Right cardiac atrium (tissue), 5 donors: ENCODE measurements around the gene ST3GAL4. TPM values are rescaled to one million over a fixed set of nuclear protein-coding genes. Genes with fewer than 3 reads are reported as not detected.

Experiments
- ATAC-seq, 2 donors: fragments of 200-7000 bp; cut with Tn5 transposase; one replicate each; pipeline versions ENCODE4 v1.8.0 to v1.9.1; 2020; ENCODE audit warnings: moderate library complexity in 2 of 2, mild to moderate bottlenecking in 1 of 2
- DNase-seq, 3 donors: peaks; one replicate each; pipeline ENCODE4 v3.0.0-alpha.2; 2020
- H3K27ac ChIP-seq: one replicate; pipeline ENCODE4 v1.5.1; 2013; ENCODE audit warnings: mild to moderate bottlenecking, low read length, control low read depth, moderate library complexity
- H3K27me3 ChIP-seq: one replicate; pipeline ENCODE4 v1.6.1; 2013; ENCODE audit not compliant: control insufficient read depth, insufficient read depth
- H3K4me1 ChIP-seq: one replicate; pipeline ENCODE4 v1.6.1; 2013; ENCODE audit warnings: low read length; ENCODE audit not compliant: control insufficient read depth, insufficient read depth
- H3K4me3 ChIP-seq: one replicate; pipeline ENCODE4 v1.5.1; 2013; ENCODE audit warnings: low read length, control low read depth
- H3K9me3 ChIP-seq: one replicate; pipeline ENCODE4 v1.6.1; 2013; ENCODE audit warnings: low read length; ENCODE audit not compliant: control insufficient read depth
- WGBS: extraction: QIAGEN DNeasy Blood & Tissue Kit; methylation state at CpG from one replicate; pipeline ENCODE4 v1.1.7; 2013; 5-methylcytosine and 5-hydroxymethylcytosine counted together
- intact Hi-C, 4 donors: fragments of 100-400 bp; cut with DNase I; formaldehyde crosslinking; loops; one replicate each; pipeline versions ENCODE4 v1.11.0 to v1.14.0; 2022 to 2023
- polyA plus RNA-seq: library from polyadenylated mRNA; stranded (reverse); fragments of 200-250 nt; gene quantifications from one replicate; pipeline ENCODE4 v1.2.3, GENCODE V29; 2013
- total RNA-seq, 4 donors: library from RNA; stranded (reverse); fragmentation: NEBNext Ultra II Directional; extraction: Animal tissue kit (Norgen Biotek cat#: 25700); gene quantifications; one replicate each; pipeline ENCODE4 v1.2.1, GENCODE V29; 2021
- donor health status: healthy with polysubstance abuse.
- donor health status: DM: no; HTN: yes; CAD: no.
- donor health status: DM: no; HTN: no; CAD: no.
- donor health status: DM: no; HTN: yes; CAD: no; lungs with severe emphysema.
- donor health status: DM: yes; HTN: yes; CAD: no.

ST3GAL4 gene
- total and polyA plus RNA-seq, 5 donors = 57.3 to 96.9 (median 62.1) TPM

- peaks cover 23% of the 10 kb centered on the region for H3K4me1 ChIP-seq
- no peak overlapping the region for H3K4me3 ChIP-seq
- no peaks in the 10 kb centered on the region for H3K27me3 ChIP-seq
- 71% methylated on average over 30 of the region's 30 CpGs for WGBS
- DNase-seq = peak in 1 of 3 donors; percentile 74
- ATAC-seq = peak in 1 of 2 donors; percentile 17
- no peak overlapping the region for H3K27ac ChIP-seq
- no peaks in the 10 kb centered on the region for H3K9me3 ChIP-seq
- intact Hi-C loops = loop anchor here in 2 of 4 donors (5.0 to 10.0 kb wide), 2 partner anchors 110 to 112 kb away; no protein-coding TSS in a partner anchor
Measured at GRCh38 chr11:126424471-126425039, 69.1 kb downstream of the ST3GAL4 start.

GRCh38 chr11:126426106-126426505 lies 70.6 kb downstream of the ST3GAL4 start:
- ATAC-seq (no peak), DNase-seq (no peak)
- Histone ChIP-seq H3K27ac (no peak overlapping the region), H3K4me1 (peaks cover 22% of the 10 kb centered on the region), H3K27me3 (no peaks in the 10 kb centered on the region), H3K9me3 (no peaks in the 10 kb centered on the region), H3K4me3 (no peak overlapping the region)
- intact Hi-C loops = loop anchor here in 1 of 4 donors (10.0 kb wide), 1 partner anchor 111 kb away; no protein-coding TSS in a partner anchor
- 84% methylated on average over 3 of the region's 3 CpGs for WGBS

DNA sequence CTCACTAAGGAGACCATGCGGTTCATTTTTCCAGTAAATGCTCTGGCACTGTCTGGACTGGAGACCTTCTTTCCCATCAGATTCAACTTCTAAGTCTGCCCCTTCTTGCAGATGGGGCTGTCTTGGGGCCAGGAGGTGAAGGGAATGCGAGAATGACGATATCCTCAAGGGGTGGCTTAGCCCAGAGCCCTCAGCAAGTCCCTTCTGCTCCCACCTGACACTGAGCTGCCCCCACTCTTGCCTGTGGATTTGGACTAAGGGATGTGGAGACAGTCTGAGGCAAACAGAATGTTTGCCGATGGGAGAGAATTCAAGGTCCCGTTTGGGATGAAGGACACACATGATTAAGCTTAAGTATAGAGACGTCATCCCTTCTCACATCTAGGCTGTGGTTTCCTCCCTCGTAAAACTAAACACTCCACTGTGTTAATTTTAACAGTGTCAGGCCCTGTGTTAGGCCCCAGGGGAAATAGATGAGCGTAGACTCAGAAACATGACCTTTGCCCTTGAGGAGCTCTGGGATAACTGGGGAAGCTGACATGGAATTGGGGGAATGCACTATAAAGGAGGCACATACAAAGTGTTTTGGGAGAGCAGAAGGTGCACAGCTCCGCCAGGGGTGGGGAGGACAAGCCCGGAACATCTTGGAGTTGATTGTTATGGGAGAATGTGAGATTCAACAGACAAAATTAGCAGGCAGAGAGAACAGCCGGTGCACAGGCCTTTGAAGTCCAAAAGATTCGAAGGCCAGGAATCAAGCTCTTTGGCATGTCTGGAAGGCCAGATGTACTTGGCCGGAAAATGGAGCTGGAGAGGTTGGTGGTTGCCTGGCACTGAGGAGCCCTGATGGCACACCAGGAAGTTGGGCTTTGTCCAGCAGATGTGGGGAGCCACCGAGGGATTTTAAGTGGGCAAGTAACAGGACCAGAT lies 71.6 kb downstream of the ST3GAL4 start:
- intact Hi-C loops = loop anchor here in 1 of 4 donors (10.0 kb wide), 1 partner anchor 112 kb away; no protein-coding TSS in a partner anchor
- H3K9me3 ChIP-seq = no peaks in the 10 kb centered on the region
- H3K4me3 ChIP-seq = no peak overlapping the region
- DNase-seq (peak in 2 of 3 donors; percentile 46 to 68), ATAC-seq (no peak)
- H3K27me3 ChIP-seq = no peaks in the 10 kb centered on the region
- 50% methylated on average over 14 of the region's 14 CpGs for WGBS
- H3K27ac ChIP-seq = peak overlapping the region; percentile 79
- H3K4me1 ChIP-seq = peaks cover 24% of the 10 kb centered on the region

- no peaks in the 10 kb centered on the region for H3K27me3 ChIP-seq
- H3K9me3 ChIP-seq = no peaks in the 10 kb centered on the region
- ATAC-seq (no peak), DNase-seq (peak in 1 of 3 donors; percentile 20)
- WGBS = 86% methylated on average over 10 of the region's 10 CpGs
- H3K4me1 ChIP-seq = peaks cover 19% of the 10 kb centered on the region
- peak overlapping the region; percentile 51 for H3K27ac ChIP-seq
- H3K4me3 ChIP-seq = no peak overlapping the region
- intact Hi-C loops = no loop called here
Measured at GRCh38 chr11:126430581-126431335, 75.3 kb downstream of the ST3GAL4 start.

DNA sequence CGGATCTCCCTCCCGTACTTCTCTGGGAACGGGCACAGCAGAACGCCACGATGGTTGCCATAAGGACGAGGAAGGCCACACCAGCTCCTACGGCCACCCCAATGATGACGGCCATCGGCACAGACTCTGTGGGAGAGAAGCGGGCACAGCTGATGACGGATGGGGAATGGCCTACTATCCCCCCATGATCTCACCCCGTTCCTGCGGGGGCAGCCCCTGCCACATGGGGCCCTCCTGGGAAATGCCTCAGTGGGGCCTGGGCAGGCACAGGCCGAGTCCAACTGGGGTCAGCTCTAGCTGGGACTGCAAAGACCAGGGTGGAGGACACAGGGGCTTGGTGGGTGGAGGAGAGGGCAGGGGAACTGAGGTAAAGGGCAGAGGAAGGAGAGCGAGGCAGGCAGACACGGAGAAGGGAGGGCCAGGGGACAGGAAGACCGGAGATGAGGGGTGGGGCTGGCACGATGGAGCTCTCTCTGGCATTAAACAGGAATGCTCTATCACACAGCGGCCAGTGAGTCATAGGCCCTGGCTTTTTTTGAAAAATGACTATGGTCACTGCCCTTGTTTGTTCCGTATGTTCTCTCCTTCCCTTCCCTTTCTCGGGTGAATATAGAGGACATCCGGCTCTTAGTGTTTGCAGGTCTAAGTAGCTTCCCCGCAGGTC lies 76.0 kb downstream of the ST3GAL4 start:
- H3K27me3 ChIP-seq = no peaks in the 10 kb centered on the region
- H3K27ac ChIP-seq = peak overlapping the region; percentile 96
- H3K4me1 ChIP-seq = peaks cover 19% of the 10 kb centered on the region
- ATAC-seq = peak; percentile 77 to 85
- peak; percentile 88 to 92 (median 88) for DNase-seq
- no peak overlapping the region for H3K4me3 ChIP-seq
- intact Hi-C loops = no loop called here
- no peaks in the 10 kb centered on the region for H3K9me3 ChIP-seq
- 67% methylated on average over 23 of the region's 23 CpGs for WGBS

DNA sequence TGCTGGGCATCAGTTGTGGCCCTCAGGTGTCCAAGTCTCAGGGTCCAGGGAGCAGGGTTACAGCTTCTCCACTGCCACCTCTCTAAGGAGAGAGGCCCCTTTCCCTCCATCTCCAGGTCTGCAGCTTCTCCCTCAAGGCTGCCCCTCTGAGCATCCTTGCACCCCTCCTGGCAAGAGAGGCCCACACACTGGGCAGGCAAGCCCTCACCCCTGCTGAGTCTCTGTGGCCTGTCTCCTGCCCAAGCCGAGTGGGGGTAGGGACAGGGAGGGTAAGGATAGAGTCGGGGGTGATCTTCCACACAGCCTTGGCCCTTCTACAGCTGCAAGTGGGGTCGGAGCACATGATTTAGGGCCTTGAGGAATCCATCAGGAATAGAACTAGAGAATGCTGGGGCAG lies 76.6 kb downstream of the ST3GAL4 start:
- Histone ChIP-seq H3K27me3 (no peaks in the 10 kb centered on the region), H3K4me1 (peaks cover 17% of the 10 kb centered on the region), H3K4me3 (no peak overlapping the region), H3K27ac (peak overlapping the region; percentile 96), H3K9me3 (no peaks in the 10 kb centered on the region)
- intact Hi-C loops = no loop called here
- 56% methylated on average over 3 of the region's 3 CpGs for WGBS
- peak in 1 of 3 donors; percentile 65 for DNase-seq
- peak; percentile 1 to 9 for ATAC-seq

- Histone ChIP-seq H3K9me3 (no peaks in the 10 kb centered on the region), H3K4me3 (no peak overlapping the region), H3K27ac (peak overlapping the region; percentile 96), H3K27me3 (no peaks in the 10 kb centered on the region), H3K4me1 (peaks cover 15% of the 10 kb centered on the region)
- DNase-seq (peak; percentile 41 to 81 (median 78)), ATAC-seq (peak; percentile 32 to 46)
- 47% methylated on average over 6 of the region's 6 CpGs for WGBS
- intact Hi-C loops = no loop called here
Measured at GRCh38 chr11:126432525-126432924, 77.0 kb downstream of the ST3GAL4 start.

GRCh38 chr11:126433244-126433846 lies 77.9 kb downstream of the ST3GAL4 start:
- 82% methylated on average over 11 of the region's 11 CpGs for WGBS
- intact Hi-C loops = no loop called here
- H3K27me3 ChIP-seq = no peaks in the 10 kb centered on the region
- H3K4me3 ChIP-seq = no peak overlapping the region
- no peak for ATAC-seq
- H3K27ac ChIP-seq = no peak overlapping the region
- H3K4me1 ChIP-seq = peaks cover 15% of the 10 kb centered on the region
- DNase-seq = peak in 1 of 3 donors; percentile 50
- no peaks in the 10 kb centered on the region for H3K9me3 ChIP-seq

DNA sequence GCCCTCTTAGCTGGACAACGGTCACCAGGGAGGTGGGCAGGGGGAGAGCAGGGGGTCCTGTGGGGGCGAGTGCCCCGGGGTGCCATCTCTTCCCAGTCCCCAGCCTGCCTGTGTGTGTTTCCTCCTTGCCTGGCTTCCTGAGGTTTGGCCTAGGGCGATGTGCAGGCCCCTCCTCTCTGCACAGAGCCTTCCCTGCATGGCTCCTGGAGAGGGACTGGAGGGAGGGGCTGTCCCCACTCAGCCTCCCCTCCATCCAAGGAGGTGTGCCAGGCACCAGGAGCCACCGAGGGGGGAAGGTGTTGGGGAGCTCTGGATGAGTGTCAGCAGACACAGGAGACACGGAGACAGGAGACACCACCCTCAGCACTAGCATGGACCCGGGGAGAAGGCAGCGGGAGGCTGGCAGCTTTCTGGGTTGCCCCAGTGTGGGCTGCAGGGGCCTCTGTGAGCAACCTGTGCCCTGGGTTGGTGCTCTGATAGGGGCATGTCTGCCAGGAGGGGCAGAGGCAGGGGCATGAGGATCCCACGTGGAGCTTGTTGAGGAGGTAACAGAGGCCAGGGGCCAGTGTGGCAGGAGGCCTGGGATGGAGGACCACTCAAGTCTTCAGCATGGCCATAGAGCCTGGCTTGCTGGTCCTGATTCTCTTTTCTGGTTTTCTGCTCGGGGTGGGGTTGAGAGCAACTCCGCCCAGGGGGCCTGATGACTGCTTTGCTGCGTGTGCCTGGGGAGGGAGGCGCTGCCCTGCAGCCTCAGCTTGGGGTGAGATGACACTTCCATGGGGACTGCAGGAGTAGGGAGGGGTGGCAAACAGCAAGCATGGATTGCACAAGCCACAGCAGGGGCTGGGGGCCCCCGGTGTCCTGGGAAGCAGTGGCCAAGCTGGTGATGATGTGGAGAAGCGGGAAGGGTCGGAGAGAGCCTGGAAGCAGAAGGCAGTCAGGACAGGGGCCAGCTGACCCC lies 78.8 kb downstream of the ST3GAL4 start:
- no peak overlapping the region for H3K27ac ChIP-seq
- H3K27me3 ChIP-seq = no peaks in the 10 kb centered on the region
- no peaks in the 10 kb centered on the region for H3K9me3 ChIP-seq
- intact Hi-C loops = no loop called here
- no peak overlapping the region for H3K4me3 ChIP-seq
- peaks cover 15% of the 10 kb centered on the region for H3K4me1 ChIP-seq
- ATAC-seq (peak in 1 of 2 donors; percentile 2), DNase-seq (peak in 1 of 3 donors; percentile 64)
- 65% methylated on average over 16 of the region's 16 CpGs for WGBS
